ENCODE data around the gene KRT38.

Gene KRT38

GRCh38 chr17:41415833-41416335, 24.9 kb downstream of the KRT38 start:
- Mint-ChIP-seq H3K27me3 (ENCODE audit: low read depth) (peaks cover 13% of the 10 kb centered on the region), H3K4me1 (peaks cover 9% of the 10 kb centered on the region), H3K36me3 (ENCODE audit: low read depth) (no peaks in the 10 kb centered on the region), H3K27ac (peak overlapping the region in 1 of 3 experiments; percentile 81), H3K4me3 (no peak overlapping the region), H3K9me3 (no peaks in the 10 kb centered on the region)
- no peak for TF ChIP-seq CTCF (IDR thresholded peaks at IDR 0.05; ENCODE audit: unreplicated experiment in 3 of 3)

- TF ChIP-seq CTCF (IDR thresholded peaks at IDR 0.05; ENCODE audit: unreplicated experiment in 3 of 3) = no peak
- H3K36me3 Mint-ChIP-seq (ENCODE audit: low read depth) = no peaks in the 10 kb centered on the region
- H3K9me3 Mint-ChIP-seq = no peaks in the 10 kb centered on the region
- no peak overlapping the region for H3K4me3 Mint-ChIP-seq
- peaks cover 9% of the 10 kb centered on the region for H3K27me3 Mint-ChIP-seq (ENCODE audit: low read depth)
- peak overlapping the region in 1 of 3 experiments; percentile 36 for H3K27ac Mint-ChIP-seq
- peaks cover 9% of the 10 kb centered on the region for H3K4me1 Mint-ChIP-seq
Observed at GRCh38 chr17:41415411-41415810, 25.4 kb downstream of the KRT38 start.

- Mint-ChIP-seq H3K27me3 (ENCODE audit: low read depth) (peaks cover 3% of the 10 kb centered on the region), H3K4me3 (no peak overlapping the region), H3K4me1 (peaks cover 9% of the 10 kb centered on the region), H3K9me3 (no peaks in the 10 kb centered on the region), H3K27ac (no peak overlapping the region), H3K36me3 (ENCODE audit: low read depth) (no peaks in the 10 kb centered on the region)
- no peak for TF ChIP-seq CTCF (IDR thresholded peaks at IDR 0.05; ENCODE audit: unreplicated experiment in 3 of 3)
Observed at GRCh38 chr17:41413982-41414381, 26.8 kb downstream of the KRT38 start.

GRCh38 chr17:41413353-41413957, 27.3 kb downstream of the KRT38 start:
- no peaks in the 10 kb centered on the region for H3K9me3 Mint-ChIP-seq
- no peak overlapping the region for H3K27ac Mint-ChIP-seq
- no peak overlapping the region for H3K4me3 Mint-ChIP-seq
- H3K27me3 Mint-ChIP-seq (ENCODE audit: low read depth) = peaks cover 6% of the 10 kb centered on the region
- peaks cover 9% of the 10 kb centered on the region for H3K4me1 Mint-ChIP-seq
- TF ChIP-seq CTCF (IDR thresholded peaks at IDR 0.05; ENCODE audit: unreplicated experiment in 3 of 3) = no peak
- no peaks in the 10 kb centered on the region for H3K36me3 Mint-ChIP-seq (ENCODE audit: low read depth)

- Mint-ChIP-seq H3K4me1 (peaks cover 5% of the 10 kb centered on the region), H3K4me3 (no peak overlapping the region), H3K27me3 (ENCODE audit: low read depth) (peaks cover 10% of the 10 kb centered on the region), H3K27ac (no peak overlapping the region), H3K9me3 (no peaks in the 10 kb centered on the region), H3K36me3 (ENCODE audit: low read depth) (no peaks in the 10 kb centered on the region)
- TF ChIP-seq CTCF (IDR thresholded peaks at IDR 0.05; ENCODE audit: unreplicated experiment in 3 of 3) = no peak
Observed at GRCh38 chr17:41411072-41411840, 29.5 kb downstream of the KRT38 start.

Measured in nephron (organoid).